D341Med (cell line): ENCODE measurements around the gene SLC35E1.
A peak's percentile ranks its signal among the peaks of the same experiment; 100 is the strongest.

ENCODE experiments used
- DNase-seq: peaks from one replicate; pipeline ENCODE4 v3.0.0; 2012; ENCODE audit warnings: low spot score

Gene SLC35E1

DNA sequence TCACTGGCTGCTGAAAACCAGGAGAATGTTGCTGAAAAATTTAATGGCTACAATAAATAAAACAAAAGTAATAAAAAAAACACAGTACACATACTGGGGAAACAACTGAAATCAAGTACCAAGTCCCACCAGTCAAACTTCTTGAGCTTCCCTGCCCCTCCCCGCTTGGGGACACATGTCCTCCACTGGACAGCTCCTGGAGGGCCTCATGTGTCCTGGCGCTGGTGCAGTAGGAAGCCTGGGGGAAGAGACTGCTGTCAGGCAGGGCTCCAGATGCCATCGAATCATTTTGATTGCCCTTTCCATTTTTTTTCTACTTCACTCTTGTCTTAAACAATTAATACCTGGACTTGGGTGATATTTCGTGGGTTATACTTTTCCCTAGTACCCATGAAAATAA is 26.6 kb upstream of the SLC35E1 start:
- DNase-seq: no peak

- no peak for DNase-seq
Observed at GRCh38 chr19:16596399-16596798, 24.2 kb upstream of the SLC35E1 start.

DNA sequence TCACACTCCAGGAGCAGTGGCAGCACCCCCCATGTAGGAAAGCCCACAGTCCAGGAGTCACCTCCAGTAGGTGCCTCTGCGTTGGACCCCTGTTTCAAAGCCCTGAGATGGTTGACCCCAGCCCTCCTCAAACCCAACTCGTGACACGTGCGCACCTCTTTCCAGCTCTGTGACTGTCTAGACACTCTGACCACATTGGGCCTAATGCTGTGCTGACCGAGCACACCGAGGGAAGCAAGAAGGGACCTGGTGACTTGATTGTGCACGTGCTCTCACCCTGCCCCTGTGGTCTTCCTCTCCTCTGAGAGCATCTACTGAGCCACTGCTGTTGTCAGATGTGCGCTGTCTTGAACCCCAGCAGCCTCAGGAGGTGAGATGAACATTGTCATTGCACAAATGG is 22.9 kb upstream of the SLC35E1 start:
- DNase-seq: no peak

- no peak for DNase-seq
Observed at GRCh38 chr19:16594681-16595091, 22.5 kb upstream of the SLC35E1 start.

GRCh38 chr19:16594131-16594586 is 21.9 kb upstream of the SLC35E1 start:
- no peak for DNase-seq

DNA sequence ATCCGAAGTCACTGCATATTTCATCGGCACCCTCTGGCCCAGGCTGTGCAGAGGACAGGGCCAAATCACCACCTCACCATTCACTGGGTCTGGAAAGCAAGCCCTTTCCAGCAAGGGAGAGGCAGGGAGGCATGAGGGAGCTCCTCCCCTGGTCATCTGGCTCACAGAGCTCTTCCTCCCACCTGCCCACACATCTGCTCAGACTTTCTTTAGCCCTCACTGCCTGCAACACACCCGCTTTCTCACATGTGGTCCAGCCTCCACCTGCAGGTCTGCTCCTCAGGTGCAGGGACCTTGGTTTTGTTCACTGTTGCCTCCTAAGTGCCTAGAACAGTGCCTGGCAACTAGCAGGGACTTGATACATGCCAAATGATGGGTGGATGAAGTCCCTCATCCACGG is 21.0 kb upstream of the SLC35E1 start:
- DNase-seq: no peak

- DNase-seq: no peak
Observed at GRCh38 chr19:16591803-16592556, 19.8 kb upstream of the SLC35E1 start.

DNA sequence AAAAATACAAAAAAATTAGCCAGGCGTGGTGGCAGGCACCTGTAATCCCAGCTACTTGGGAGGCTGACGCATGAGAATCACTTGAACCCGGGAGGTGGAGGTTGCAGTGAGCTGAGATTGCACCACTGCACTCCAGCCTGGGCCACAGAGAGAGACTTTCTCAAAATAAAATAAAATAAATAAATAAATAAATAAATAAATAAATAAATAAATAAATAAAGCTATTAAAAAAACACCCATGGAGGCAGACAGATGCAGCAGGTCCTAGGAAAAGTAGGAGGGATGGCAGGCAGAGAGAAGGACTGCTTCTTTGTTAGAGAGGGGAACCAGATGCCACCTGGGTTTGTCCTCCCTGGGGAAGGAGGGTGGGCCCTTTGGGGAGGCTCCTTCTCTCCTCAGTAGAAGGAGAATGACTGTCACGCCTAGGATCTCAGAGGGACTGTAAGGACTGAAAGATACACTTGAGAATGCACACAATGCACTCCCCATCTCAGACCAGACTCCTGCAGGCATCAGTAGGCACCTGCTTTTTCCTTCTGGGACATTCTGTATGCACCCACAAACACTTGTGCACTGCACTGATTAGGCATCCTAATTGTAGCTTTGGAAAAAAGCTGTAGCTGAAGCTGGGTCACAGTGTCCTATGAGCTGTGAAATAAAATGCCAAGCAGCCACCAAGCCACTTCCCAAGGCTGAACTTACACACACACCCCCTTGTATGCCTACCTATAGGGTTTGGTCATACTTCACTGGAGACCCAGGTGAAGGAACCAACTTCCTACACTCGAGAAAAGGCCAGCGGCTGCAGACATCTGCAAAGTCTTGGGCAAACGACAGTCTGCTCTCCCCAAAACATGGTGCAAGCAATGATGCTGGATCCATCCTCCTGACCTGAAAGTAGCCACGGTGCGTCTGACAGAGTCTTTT is 18.9 kb upstream of the SLC35E1 start:
- DNase-seq: peak; percentile 64

DNA sequence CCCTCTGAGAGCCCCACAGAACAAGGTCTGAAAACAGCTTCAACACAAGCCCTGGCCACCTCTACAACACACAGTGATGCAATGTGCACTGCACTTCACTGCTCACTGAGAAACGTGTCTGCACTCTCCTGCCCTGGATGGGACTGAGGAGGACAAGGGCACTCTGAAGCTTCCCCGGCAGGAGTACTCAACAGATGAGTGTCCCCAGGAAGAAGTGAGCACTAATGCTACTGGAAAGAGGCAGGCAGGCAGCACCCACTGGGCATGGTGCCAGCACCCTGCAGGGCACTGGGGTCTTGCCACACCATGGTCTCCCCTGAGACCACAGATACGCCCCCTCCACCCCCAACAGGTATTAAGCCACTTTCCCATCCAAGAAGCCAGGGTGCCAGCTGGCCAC is 17.7 kb upstream of the SLC35E1 start:
- peak; percentile 54 for DNase-seq

GRCh38 chr19:16588824-16589577 is 16.8 kb upstream of the SLC35E1 start:
- DNase-seq: no peak

DNA sequence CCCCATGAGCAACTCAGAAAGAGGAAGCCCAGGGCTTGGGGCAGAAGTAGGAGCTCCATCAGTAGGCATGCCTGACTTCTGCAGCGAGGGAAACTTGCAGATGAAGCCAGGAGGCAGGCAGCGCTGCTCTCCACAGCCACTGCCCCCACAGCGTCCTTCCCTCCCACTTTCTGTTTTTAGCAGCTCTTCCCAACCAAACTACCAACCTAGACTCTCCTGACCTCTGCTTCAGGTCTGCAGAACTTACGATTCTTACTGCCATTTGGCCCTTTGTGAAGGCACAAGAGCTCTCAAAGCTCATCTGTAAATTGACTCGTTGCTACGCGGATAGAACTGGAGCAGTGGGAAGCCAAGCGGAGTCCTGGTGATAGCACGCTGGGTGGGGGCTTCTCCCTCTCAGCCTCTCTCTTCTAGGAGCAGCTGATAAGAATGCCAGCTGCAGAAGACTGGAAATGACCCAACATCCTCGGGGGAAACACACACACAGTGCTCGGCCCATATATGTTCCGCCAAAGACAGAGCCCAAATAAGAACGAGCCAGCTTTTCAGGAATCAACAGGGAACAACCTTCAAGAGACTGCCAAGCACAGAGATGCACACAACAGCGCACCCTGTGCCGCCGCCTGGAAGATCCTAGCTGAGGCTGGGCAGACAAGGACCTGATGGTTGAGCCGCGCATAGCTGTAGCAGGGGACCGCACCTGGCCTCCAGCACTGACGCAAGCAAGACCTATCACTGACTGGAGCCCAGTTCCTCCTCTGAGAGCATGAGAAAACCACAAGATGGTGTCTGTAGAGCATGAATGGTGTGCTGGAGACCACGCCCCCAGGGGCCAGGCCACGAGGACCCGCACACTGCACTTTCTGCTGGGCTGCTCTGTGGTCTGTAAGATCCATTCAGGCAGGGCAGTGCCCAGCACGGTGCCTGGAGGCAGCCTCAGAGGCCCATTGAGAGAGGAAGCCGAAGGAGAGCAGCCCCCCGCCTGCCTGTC is 15.9 kb upstream of the SLC35E1 start:
- no peak for DNase-seq

DNA sequence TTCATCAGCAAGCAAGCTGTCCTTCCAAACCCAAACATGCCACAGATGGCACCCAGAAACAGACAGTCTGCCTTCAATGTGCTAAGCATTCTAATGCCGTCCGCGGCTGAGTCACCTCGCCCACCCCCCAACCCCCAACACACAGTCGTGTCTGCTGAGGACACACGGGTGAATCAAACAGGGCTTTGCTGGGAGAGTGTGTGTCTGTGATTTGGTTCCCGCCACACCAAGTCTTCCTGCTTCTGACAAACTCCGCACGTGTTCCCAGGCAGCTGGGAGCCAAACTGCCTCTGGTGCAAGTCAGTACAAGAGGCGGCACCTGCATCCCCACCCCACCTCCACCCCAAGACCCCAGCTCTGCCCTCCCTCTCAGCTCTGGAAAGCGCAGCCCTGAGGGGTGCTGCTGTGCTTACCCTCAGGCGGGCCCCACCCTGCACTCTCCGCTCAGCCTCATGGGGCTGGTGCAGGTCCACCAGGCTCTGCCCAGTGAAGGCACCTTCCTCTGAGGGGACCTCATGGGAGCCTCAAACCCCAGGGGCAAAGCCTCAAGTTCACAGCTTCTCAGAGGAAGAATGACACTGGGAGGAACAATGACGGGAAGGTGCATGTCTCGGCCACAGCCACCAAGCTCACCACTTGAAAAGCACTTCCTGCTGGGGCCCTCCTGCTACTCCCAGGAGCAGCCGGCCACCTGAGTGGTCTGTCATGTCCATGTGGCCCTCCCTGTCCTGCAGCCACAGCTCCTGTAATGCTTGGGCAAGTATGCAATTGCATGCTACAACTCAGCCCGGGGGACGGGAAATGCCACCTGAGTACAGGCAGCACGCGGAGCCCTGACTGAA is 15.0 kb upstream of the SLC35E1 start:
- DNase-seq: no peak

GRCh38 chr19:16586477-16586871 is 14.3 kb upstream of the SLC35E1 start:
- no peak for DNase-seq

DNA sequence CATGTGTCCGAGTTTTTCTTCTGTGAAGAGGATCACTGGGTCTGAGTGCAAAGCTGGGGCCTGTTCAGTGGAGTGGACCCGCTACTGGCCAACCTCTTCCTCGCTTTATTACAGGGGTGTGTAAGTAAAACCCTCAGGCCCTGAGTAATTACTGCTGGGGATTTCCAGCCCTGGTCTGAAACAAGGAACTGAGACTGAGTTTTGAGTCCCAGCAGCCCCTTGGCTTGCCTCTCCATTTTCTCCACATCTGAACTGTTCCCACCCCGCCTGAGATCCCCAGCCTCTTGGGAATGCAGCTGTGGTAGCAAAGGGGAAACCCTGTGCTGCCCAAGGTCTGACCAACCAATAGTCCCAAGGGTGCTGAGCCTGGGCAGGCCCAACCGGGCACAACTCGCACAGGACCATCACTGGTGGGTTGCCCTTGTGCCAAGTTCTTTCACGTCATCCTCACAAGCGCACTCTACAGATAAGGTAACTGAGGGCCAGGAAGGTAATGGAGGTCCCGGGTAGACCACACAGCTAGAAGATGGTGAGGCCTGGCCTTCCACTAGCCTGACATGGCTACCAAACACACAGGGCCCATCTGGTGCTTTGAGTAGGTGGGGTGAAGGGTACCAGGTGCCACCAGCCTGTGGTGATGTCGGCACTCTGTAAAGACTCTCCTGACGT is 13.7 kb upstream of the SLC35E1 start:
- no peak for DNase-seq

DNA sequence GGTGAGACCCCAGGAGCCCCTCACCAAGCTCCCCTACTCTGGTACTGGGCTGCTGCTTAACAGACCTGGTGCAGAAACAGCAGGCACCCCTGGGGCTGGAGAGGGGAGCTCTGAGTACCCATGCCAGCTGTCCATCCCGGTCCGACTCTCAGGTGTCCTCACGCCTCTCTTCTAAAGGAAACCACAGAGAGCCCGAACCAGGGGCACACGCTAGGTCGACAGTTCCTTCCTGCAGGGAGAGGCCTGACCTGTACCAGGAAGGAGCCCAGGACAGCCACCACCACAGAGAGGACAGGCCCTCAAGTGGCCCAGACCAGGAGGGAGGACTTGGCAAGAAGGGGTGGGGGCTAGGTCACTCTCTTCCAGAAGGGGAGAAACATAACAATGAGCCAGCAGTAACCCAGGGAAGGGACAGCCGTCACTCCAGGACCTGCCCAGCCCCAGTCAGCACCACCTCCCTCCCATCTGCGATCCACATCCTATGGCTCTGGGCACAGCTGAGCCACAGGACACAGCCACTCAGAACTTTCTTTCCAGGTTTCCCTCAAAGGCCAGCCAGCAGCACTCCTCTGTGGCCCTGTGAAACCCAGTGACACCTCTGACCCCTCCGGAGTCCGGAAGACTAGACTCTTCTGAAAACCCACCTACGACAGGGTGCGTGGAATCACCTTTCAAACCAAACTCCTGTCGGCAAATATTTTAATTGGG is 13.0 kb upstream of the SLC35E1 start:
- DNase-seq: no peak

GRCh38 chr19:16584248-16585093 is 12.3 kb upstream of the SLC35E1 start:
- peak; percentile 92 for DNase-seq

DNA sequence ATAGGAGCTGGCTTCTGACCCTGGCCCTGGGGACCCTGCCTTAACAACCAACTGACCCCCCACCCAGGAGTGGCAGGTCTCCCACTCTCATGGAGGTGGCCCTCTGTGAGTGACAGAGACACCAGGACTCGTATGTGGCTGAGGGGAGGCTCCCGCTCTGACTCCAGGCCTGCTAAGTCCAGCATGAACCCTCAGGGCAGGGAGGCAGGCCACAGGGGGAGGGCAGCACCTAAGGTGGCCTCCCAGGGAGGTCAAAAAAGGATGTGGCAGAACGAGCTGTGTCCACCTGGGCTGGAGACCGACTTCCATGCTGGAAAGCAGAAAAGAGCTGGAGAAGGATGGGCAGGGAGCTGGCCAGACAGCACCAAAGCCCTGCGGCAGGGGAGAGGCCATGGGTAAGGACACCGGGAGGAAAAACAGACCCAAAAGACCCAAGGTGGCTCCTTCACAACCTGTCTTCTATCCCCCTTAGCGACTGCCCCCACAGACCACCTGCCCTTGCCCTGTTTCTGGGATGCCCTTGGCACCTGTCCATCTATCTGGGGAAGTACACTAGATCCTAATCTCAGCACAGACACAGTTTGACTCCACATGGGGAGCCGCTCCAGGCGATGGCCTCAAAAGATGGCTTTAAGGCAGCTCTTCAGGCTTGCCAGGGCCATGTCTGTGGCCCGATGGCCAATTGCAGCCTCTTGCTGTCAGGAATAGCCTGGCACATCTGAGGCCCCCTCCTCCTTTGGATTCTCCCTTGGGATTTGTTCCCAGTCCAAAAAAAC is 10.5 kb upstream of the SLC35E1 start:
- DNase-seq: no peak
